ENCODE measurements around the gene CAPNS1.
"Not testable (repeated sequence)": the region's sequence is repeated elsewhere in the genome, so short reads cannot be mapped to it uniquely, and the experiment has no call there.

CAPNS1 gene

GRCh38 chr19:36151144-36152018 is 11.5 kb downstream of the CAPNS1 start:
- no peak for TF ChIP-seq ZNF274 (IDR thresholded peaks at IDR 0.05; ENCODE audit: low read depth, low read length)
- H3K4me3 ChIP-seq (ENCODE audit: low read length): no peak overlapping the region

GRCh38 chr19:36152019-36152351 is 12.1 kb downstream of the CAPNS1 start:
- TF ChIP-seq ZNF274 (IDR thresholded peaks at IDR 0.05; ENCODE audit: low read depth, low read length): no peak
- no peak overlapping the region for H3K4me3 ChIP-seq (ENCODE audit: low read length)

- TF ChIP-seq ZNF274 (IDR thresholded peaks at IDR 0.05; ENCODE audit: low read depth, low read length): no peak
These were observed 12.7 kb downstream of the CAPNS1 start, which contains the start of gene COX7A1 for GRCh38 chr19:36152352-36153091. Gene COX7A1 (minus strand): TSS chr19:36152447. CDS start chr19:36152407, 40 bp downstream.

GRCh38 chr19:36153126-36153525 is 13.3 kb downstream of the CAPNS1 start:
- H3K4me3 ChIP-seq (ENCODE audit: low read length): no peak overlapping the region
- TF ChIP-seq ZNF274 (IDR thresholded peaks at IDR 0.05; ENCODE audit: low read depth, low read length): no peak

More at GRCh38 chr19:36152352-36153091, 12.7 kb downstream of the CAPNS1 start, which contains the start of gene COX7A1:
- H3K4me3 ChIP-seq (ENCODE audit: low read length): no peak within 1 kb of the TSS

- H3K4me3 ChIP-seq (ENCODE audit: low read length): no peak overlapping the region
- TF ChIP-seq ZNF274 (IDR thresholded peaks at IDR 0.05; ENCODE audit: low read depth, low read length): no peak
These were observed 21.1 kb downstream of the CAPNS1 start for GRCh38 chr19:36160821-36161596.

GRCh38 chr19:36163813-36164212 is 23.9 kb downstream of the CAPNS1 start:
- H3K4me3 ChIP-seq (ENCODE audit: low read length): no peak overlapping the region
- no peak for TF ChIP-seq ZNF274 (IDR thresholded peaks at IDR 0.05; ENCODE audit: low read depth, low read length)

- no peak for TF ChIP-seq ZNF274 (IDR thresholded peaks at IDR 0.05; ENCODE audit: low read depth, low read length)
- H3K4me3 ChIP-seq (ENCODE audit: low read length): no peak overlapping the region
These were observed 29.4 kb downstream of the CAPNS1 start for GRCh38 chr19:36169084-36169760.

GRCh38 chr19:36172852-36173251 is 33.0 kb downstream of the CAPNS1 start:
- no peak overlapping the region for H3K4me3 ChIP-seq (ENCODE audit: low read length)

GRCh38 chr19:36173846-36174245 is 34.0 kb downstream of the CAPNS1 start:
- not testable (repeated sequence) for H3K4me3 ChIP-seq (ENCODE audit: low read length)

More at GRCh38 chr19:36172852-36173251, 33.0 kb downstream of the CAPNS1 start:
- TF ChIP-seq ZNF274 (IDR thresholded peaks at IDR 0.05; ENCODE audit: low read depth, low read length): no peak

- H3K4me3 ChIP-seq (ENCODE audit: low read length): not testable (repeated sequence)
These were observed 39.2 kb downstream of the CAPNS1 start for GRCh38 chr19:36179077-36179476.

GRCh38 chr19:36182612-36183244 is 42.9 kb downstream of the CAPNS1 start:
- H3K4me3 ChIP-seq (ENCODE audit: low read length): no peak overlapping the region
- TF ChIP-seq ZNF274 (IDR thresholded peaks at IDR 0.05; ENCODE audit: low read depth, low read length): no peak

GRCh38 chr19:36183245-36183628 is 43.4 kb downstream of the CAPNS1 start:
- no peak for TF ChIP-seq ZNF274 (IDR thresholded peaks at IDR 0.05; ENCODE audit: low read depth, low read length)
- H3K4me3 ChIP-seq (ENCODE audit: low read length): no peak overlapping the region

GRCh38 chr19:36186722-36187121 is 46.9 kb downstream of the CAPNS1 start:
- not testable (repeated sequence) for H3K4me3 ChIP-seq (ENCODE audit: low read length)

Measured in GM08714 (cell line).